Measurements from ENCODE around the gene SIDT1. TPM values are rescaled to one million over a fixed set of nuclear protein-coding genes. Genes with fewer than 3 reads are reported as not detected.
A peak's percentile ranks its signal among the peaks of the same experiment; 100 is the strongest.

Gene SIDT1
- total RNA-seq, 2 donors from 2014 or later: 34.5 to 44.1 TPM

- DNase-seq (ENCODE audit: low spot score): no peak
- no peak overlapping the region for H3K4me3 Mint-ChIP-seq
- H3K4me1 Mint-ChIP-seq (ENCODE audit: low read depth in 2 of 2): no peaks in the 10 kb centered on the region
- H3K36me3 Mint-ChIP-seq: peaks cover 9% of the 10 kb centered on the region
- H3K27ac Mint-ChIP-seq: no peak overlapping the region
- H3K9me3 Mint-ChIP-seq: no peaks in the 10 kb centered on the region
- no peak for ATAC-seq
- H3K27me3 Mint-ChIP-seq: no peaks in the 10 kb centered on the region
Observed at GRCh38 chr3:113588806-113589205, 56.5 kb downstream of the SIDT1 start.

- H3K9me3 Mint-ChIP-seq: no peaks in the 10 kb centered on the region
- H3K4me3 Mint-ChIP-seq: no peak overlapping the region
- H3K4me1 Mint-ChIP-seq (ENCODE audit: low read depth in 2 of 2): no peaks in the 10 kb centered on the region
Observed at GRCh38 chr3:113589971-113590370, 57.6 kb downstream of the SIDT1 start.

GRCh38 chr3:113590983-113591382 is 58.6 kb downstream of the SIDT1 start:
- Mint-ChIP-seq H3K9me3 (no peaks in the 10 kb centered on the region), H3K27ac (no peak overlapping the region)
- ATAC-seq: no peak

More at GRCh38 chr3:113589971-113590370, 57.6 kb downstream of the SIDT1 start:
- no peak for DNase-seq (ENCODE audit: low spot score)
- ATAC-seq: no peak
- no peak overlapping the region for H3K27ac Mint-ChIP-seq
- H3K27me3 Mint-ChIP-seq: no peaks in the 10 kb centered on the region
- peaks cover 9% of the 10 kb centered on the region for H3K36me3 Mint-ChIP-seq

GRCh38 chr3:113594066-113594465 is 61.7 kb downstream of the SIDT1 start:
- H3K36me3 Mint-ChIP-seq: no peaks in the 10 kb centered on the region
- no peaks in the 10 kb centered on the region for H3K4me1 Mint-ChIP-seq (ENCODE audit: low read depth in 2 of 2)
- no peak overlapping the region for H3K27ac Mint-ChIP-seq
- no peak for DNase-seq (ENCODE audit: low spot score)
- no peaks in the 10 kb centered on the region for H3K9me3 Mint-ChIP-seq
- ATAC-seq: no peak
- no peak overlapping the region for H3K4me3 Mint-ChIP-seq
- no peaks in the 10 kb centered on the region for H3K27me3 Mint-ChIP-seq

More at GRCh38 chr3:113590983-113591382, 58.6 kb downstream of the SIDT1 start:
- no peak for DNase-seq (ENCODE audit: low spot score)
- H3K36me3 Mint-ChIP-seq: peaks cover 4% of the 10 kb centered on the region
- no peaks in the 10 kb centered on the region for H3K27me3 Mint-ChIP-seq
- H3K4me3 Mint-ChIP-seq: no peak overlapping the region
- H3K4me1 Mint-ChIP-seq (ENCODE audit: low read depth in 2 of 2): no peaks in the 10 kb centered on the region

- no peak overlapping the region for H3K4me3 Mint-ChIP-seq
- H3K27ac Mint-ChIP-seq: no peak overlapping the region
- H3K9me3 Mint-ChIP-seq: no peaks in the 10 kb centered on the region
- no peak for ATAC-seq
- no peaks in the 10 kb centered on the region for H3K27me3 Mint-ChIP-seq
- no peaks in the 10 kb centered on the region for H3K36me3 Mint-ChIP-seq
- H3K4me1 Mint-ChIP-seq (ENCODE audit: low read depth in 2 of 2): no peaks in the 10 kb centered on the region
- DNase-seq (ENCODE audit: low spot score): no peak
Observed at GRCh38 chr3:113597596-113598354, 65.4 kb downstream of the SIDT1 start.

GRCh38 chr3:113600418-113601182 is 68.2 kb downstream of the SIDT1 start:
- no peak overlapping the region for H3K4me3 Mint-ChIP-seq
- H3K9me3 Mint-ChIP-seq: no peaks in the 10 kb centered on the region
- no peaks in the 10 kb centered on the region for H3K36me3 Mint-ChIP-seq
- no peak for DNase-seq (ENCODE audit: low spot score)
- no peak overlapping the region for H3K27ac Mint-ChIP-seq
- peaks cover 0 to 2% of the 10 kb centered on the region in 2 donors for H3K4me1 Mint-ChIP-seq (ENCODE audit: low read depth in 2 of 2)
- no peak for ATAC-seq
- no peaks in the 10 kb centered on the region for H3K27me3 Mint-ChIP-seq

- no peaks in the 10 kb centered on the region for H3K36me3 Mint-ChIP-seq
- H3K27ac Mint-ChIP-seq: no peak overlapping the region
- peaks cover under 1 to 2% of the 10 kb centered on the region in 2 donors for H3K4me1 Mint-ChIP-seq (ENCODE audit: low read depth in 2 of 2)
- ATAC-seq (no peak), DNase-seq (ENCODE audit: low spot score) (no peak)
- no peak overlapping the region for H3K4me3 Mint-ChIP-seq
- H3K9me3 Mint-ChIP-seq: no peaks in the 10 kb centered on the region
- no peaks in the 10 kb centered on the region for H3K27me3 Mint-ChIP-seq
Observed at GRCh38 chr3:113601240-113601639, 68.9 kb downstream of the SIDT1 start.

- DNase-seq (ENCODE audit: low spot score): no peak
- Mint-ChIP-seq H3K4me1 (ENCODE audit: low read depth in 2 of 2) (peaks cover 11 to 12% of the 10 kb centered on the region in 2 donors), H3K27ac (no peak overlapping the region), H3K36me3 (no peaks in the 10 kb centered on the region), H3K27me3 (no peaks in the 10 kb centered on the region), H3K9me3 (no peaks in the 10 kb centered on the region), H3K4me3 (no peak overlapping the region)
- ATAC-seq: no peak
Observed at GRCh38 chr3:113602256-113602655, 69.9 kb downstream of the SIDT1 start.

GRCh38 chr3:113602836-113603235 is 70.5 kb downstream of the SIDT1 start:
- Mint-ChIP-seq H3K27ac (no peak overlapping the region), H3K4me1 (ENCODE audit: low read depth in 2 of 2) (peaks cover 12 to 16% of the 10 kb centered on the region in 2 donors), H3K27me3 (no peaks in the 10 kb centered on the region), H3K4me3 (no peak overlapping the region), H3K9me3 (no peaks in the 10 kb centered on the region), H3K36me3 (no peaks in the 10 kb centered on the region)
- DNase-seq (ENCODE audit: low spot score) (no peak), ATAC-seq (no peak)

- Mint-ChIP-seq H3K27me3 (no peaks in the 10 kb centered on the region), H3K4me3 (peak overlapping the region; percentile 34), H3K27ac (peak overlapping the region in 1 of 2 donors; percentile 33), H3K36me3 (peaks cover 10% of the 10 kb centered on the region), H3K9me3 (no peaks in the 10 kb centered on the region), H3K4me1 (ENCODE audit: low read depth in 2 of 2) (peaks cover 12 to 21% of the 10 kb centered on the region in 2 donors)
- DNase-seq (ENCODE audit: low spot score) (no peak), ATAC-seq (peak; percentile 82 to 93)
Observed at GRCh38 chr3:113606539-113607218, 74.3 kb downstream of the SIDT1 start.

GRCh38 chr3:113607219-113607596 is 74.9 kb downstream of the SIDT1 start:
- ATAC-seq (no peak), DNase-seq (ENCODE audit: low spot score) (no peak)
- Mint-ChIP-seq H3K27me3 (no peaks in the 10 kb centered on the region), H3K4me3 (peak overlapping the region; percentile 34), H3K9me3 (no peaks in the 10 kb centered on the region), H3K4me1 (ENCODE audit: low read depth in 2 of 2) (peaks cover 12 to 21% of the 10 kb centered on the region in 2 donors), H3K36me3 (peaks cover 14% of the 10 kb centered on the region), H3K27ac (peak overlapping the region in 1 of 2 donors; percentile 33)

- Mint-ChIP-seq H3K27ac (no peak overlapping the region), H3K9me3 (no peaks in the 10 kb centered on the region), H3K36me3 (peaks cover 23% of the 10 kb centered on the region), H3K4me3 (no peak overlapping the region), H3K4me1 (ENCODE audit: low read depth in 2 of 2) (no peaks in the 10 kb centered on the region), H3K27me3 (no peaks in the 10 kb centered on the region)
- ATAC-seq: no peak
- DNase-seq (ENCODE audit: low spot score): no peak
Observed at GRCh38 chr3:113614402-113614801, 82.0 kb downstream of the SIDT1 start.

GRCh38 chr3:113615976-113616375 is 83.6 kb downstream of the SIDT1 start:
- no peaks in the 10 kb centered on the region for H3K4me1 Mint-ChIP-seq (ENCODE audit: low read depth in 2 of 2)
- no peaks in the 10 kb centered on the region for H3K27me3 Mint-ChIP-seq
- no peak overlapping the region for H3K27ac Mint-ChIP-seq
- H3K9me3 Mint-ChIP-seq: no peaks in the 10 kb centered on the region
- ATAC-seq (no peak), DNase-seq (ENCODE audit: low spot score) (no peak)
- peaks cover 27% of the 10 kb centered on the region for H3K36me3 Mint-ChIP-seq
- no peak overlapping the region for H3K4me3 Mint-ChIP-seq

- Mint-ChIP-seq H3K4me1 (ENCODE audit: low read depth in 2 of 2) (no peaks in the 10 kb centered on the region), H3K36me3 (peaks cover 25% of the 10 kb centered on the region), H3K4me3 (no peak overlapping the region), H3K27ac (no peak overlapping the region), H3K9me3 (no peaks in the 10 kb centered on the region), H3K27me3 (no peaks in the 10 kb centered on the region)
- DNase-seq (ENCODE audit: low spot score): no peak
- no peak for ATAC-seq
Observed at GRCh38 chr3:113617726-113618125, 85.4 kb downstream of the SIDT1 start.
